Nephron progenitor cell (in vitro differentiated cells): ENCODE results near the gene ARID5A.

ENCODE experiments used
- DNase-seq: peaks from one replicate; pipeline ENCODE4 v3.0.0; 2021
- H3K27ac Mint-ChIP-seq: 2 replicates; pipeline ENCODE4 v1.8.0; 2021; ENCODE audit warnings: mild to moderate bottlenecking, moderate library complexity, mixed read lengths
- H3K27me3 Mint-ChIP-seq: 2 replicates; pipeline ENCODE4 v1.8.0; 2021; ENCODE audit warnings: mild to moderate bottlenecking, low read depth, mixed read lengths; ENCODE audit not compliant: poor library complexity
- H3K36me3 Mint-ChIP-seq: 2 replicates; pipeline ENCODE4 v1.8.0; 2021; ENCODE audit warnings: low read depth, mixed read lengths
- H3K4me1 Mint-ChIP-seq: 2 replicates; pipeline ENCODE4 v1.8.0; 2021; ENCODE audit warnings: mixed read lengths
- H3K4me3 Mint-ChIP-seq: 2 replicates; pipeline ENCODE4 v1.8.0; 2021; ENCODE audit warnings: mild to moderate bottlenecking, moderate library complexity, mixed read lengths
- H3K9me3 Mint-ChIP-seq: 2 replicates; pipeline ENCODE4 v1.8.0; 2021; ENCODE audit warnings: mild to moderate bottlenecking, moderate library complexity, mixed read lengths
- CTCF ChIP-seq: fragments of 200-600 bp; sonication (generic); IDR thresholded peaks from 2 replicates; pipeline ENCODE4 v1.5.0; 2021; ENCODE audit warnings: antibody characterized with exemption

ARID5A gene

GRCh38 chr2:96564026-96564425, 27.5 kb downstream of the ARID5A start:
- peaks cover 5% of the 10 kb centered on the region for H3K9me3 Mint-ChIP-seq
- no peak overlapping the region for H3K27ac Mint-ChIP-seq
- peaks cover 10% of the 10 kb centered on the region for H3K4me1 Mint-ChIP-seq
- peaks cover 9% of the 10 kb centered on the region for H3K27me3 Mint-ChIP-seq
- no peak for TF ChIP-seq CTCF
- no peak for DNase-seq
- no peak overlapping the region for H3K4me3 Mint-ChIP-seq
- H3K36me3 Mint-ChIP-seq: peaks cover 8% of the 10 kb centered on the region

GRCh38 chr2:96564563-96564962, 28.0 kb downstream of the ARID5A start:
- H3K4me1 Mint-ChIP-seq: peaks cover 10% of the 10 kb centered on the region
- TF ChIP-seq CTCF: no peak
- no peak for DNase-seq
- H3K9me3 Mint-ChIP-seq: peaks cover 5% of the 10 kb centered on the region
- H3K4me3 Mint-ChIP-seq: no peak overlapping the region
- no peak overlapping the region for H3K27ac Mint-ChIP-seq
- H3K36me3 Mint-ChIP-seq: peaks cover 8% of the 10 kb centered on the region
- peaks cover 7% of the 10 kb centered on the region for H3K27me3 Mint-ChIP-seq

GRCh38 chr2:96565111-96565510, 28.6 kb downstream of the ARID5A start:
- peaks cover 7% of the 10 kb centered on the region for H3K27me3 Mint-ChIP-seq
- H3K36me3 Mint-ChIP-seq: peaks cover 8% of the 10 kb centered on the region
- TF ChIP-seq CTCF: no peak
- H3K4me1 Mint-ChIP-seq: peaks cover 10% of the 10 kb centered on the region
- no peak for DNase-seq
- H3K4me3 Mint-ChIP-seq: no peak overlapping the region
- peaks cover 5% of the 10 kb centered on the region for H3K9me3 Mint-ChIP-seq
- no peak overlapping the region for H3K27ac Mint-ChIP-seq

GRCh38 chr2:96568094-96568493, 31.5 kb downstream of the ARID5A start:
- Mint-ChIP-seq H3K27me3 (peaks cover 4% of the 10 kb centered on the region), H3K4me1 (peaks cover 10% of the 10 kb centered on the region), H3K36me3 (peaks cover under 1% of the 10 kb centered on the region), H3K9me3 (no peaks in the 10 kb centered on the region), H3K4me3 (no peak overlapping the region), H3K27ac (no peak overlapping the region)
- DNase-seq: no peak
- TF ChIP-seq CTCF: no peak

- Mint-ChIP-seq H3K36me3 (no peaks in the 10 kb centered on the region), H3K9me3 (no peaks in the 10 kb centered on the region), H3K4me3 (no peak overlapping the region), H3K27ac (no peak overlapping the region), H3K4me1 (no peaks in the 10 kb centered on the region), H3K27me3 (peaks cover 7% of the 10 kb centered on the region)
- no peak for DNase-seq
- TF ChIP-seq CTCF: no peak
These were observed 37.8 kb downstream of the ARID5A start for GRCh38 chr2:96574364-96574763.

- Mint-ChIP-seq H3K9me3 (no peaks in the 10 kb centered on the region), H3K27ac (no peak overlapping the region), H3K4me3 (no peak overlapping the region), H3K27me3 (peaks cover 7% of the 10 kb centered on the region), H3K36me3 (no peaks in the 10 kb centered on the region), H3K4me1 (no peaks in the 10 kb centered on the region)
- DNase-seq: no peak
- TF ChIP-seq CTCF: no peak
These were observed 39.4 kb downstream of the ARID5A start for GRCh38 chr2:96575785-96576456.
